Coronary artery (tissue), 2 donors: Measurements from ENCODE around the gene ACTL6A.

ENCODE experiments used
- DNase-seq: peaks from one replicate; pipeline ENCODE4 v3.0.0-alpha.2; 2017; ENCODE audit warnings: low spot score
- H3K27ac ChIP-seq, 2 donors: fragments of 200-600 bp; sonication (generic); one replicate each; pipeline ENCODE4 v1.5.1; 2016 to 2019
- H3K4me3 ChIP-seq: fragments of 200-600 bp; sonication (generic); 2 replicates; pipeline ENCODE4 v1.5.1; 2016; ENCODE audit warnings: mild to moderate bottlenecking, moderate library complexity
- CTCF ChIP-seq: fragments of 200-600 bp; sonication (generic); IDR thresholded peaks from one replicate; pipeline ENCODE4 v1.5.1; 2019; ENCODE audit warnings: antibody characterized with exemption

The ACTL6A gene

DNA sequence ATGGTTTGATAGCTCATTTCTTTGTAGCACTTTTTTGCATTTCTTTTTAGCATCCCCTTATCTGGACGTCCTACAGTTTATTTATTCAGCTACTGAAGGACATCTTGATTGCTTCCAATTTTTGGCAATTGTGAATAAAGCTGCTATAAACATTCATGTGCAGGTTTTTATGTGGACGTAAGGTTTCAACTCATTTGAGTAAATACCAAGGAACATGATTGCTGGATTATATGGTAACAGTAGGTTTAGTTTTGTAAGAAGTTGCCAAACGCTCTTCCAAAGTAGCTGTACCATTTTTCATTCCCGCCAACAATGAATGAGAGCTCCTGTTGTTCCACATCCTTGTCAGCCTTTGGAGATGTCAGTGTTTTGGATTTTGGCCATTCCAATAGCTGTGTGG, 29.5 kb upstream of the ACTL6A start:
- Histone ChIP-seq H3K27ac (no peak overlapping the region), H3K4me3 (no peak overlapping the region)
- DNase-seq = no peak
- TF ChIP-seq CTCF = no peak

DNA sequence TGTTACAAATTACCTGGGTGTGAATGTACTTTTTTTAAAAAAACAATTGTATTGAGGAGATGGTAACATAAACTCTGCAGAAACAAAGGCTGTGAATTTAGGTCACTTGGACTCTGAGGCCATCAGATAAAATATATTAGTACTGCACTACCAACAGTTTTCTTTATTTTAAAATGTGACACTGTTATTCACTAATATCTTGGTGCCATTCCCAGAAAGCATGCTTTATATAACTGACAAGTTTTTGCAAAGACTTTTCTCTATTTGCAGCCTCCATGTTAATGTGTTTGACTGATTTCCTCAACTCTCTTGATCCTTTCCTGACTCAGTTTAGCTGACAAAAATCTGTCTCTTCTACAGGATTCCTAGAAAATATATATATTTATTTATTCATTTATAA, 26.5 kb upstream of the ACTL6A start:
- no peak for DNase-seq
- TF ChIP-seq CTCF = no peak
- Histone ChIP-seq H3K4me3 (no peak overlapping the region), H3K27ac (no peak overlapping the region)

- no peak overlapping the region for H3K4me3 ChIP-seq
- no peak for TF ChIP-seq CTCF
- DNase-seq = no peak
Observed at GRCh38 chr3:179541094-179541493, 21.6 kb upstream of the ACTL6A start.

GRCh38 chr3:179541596-179541995, 21.1 kb upstream of the ACTL6A start:
- TF ChIP-seq CTCF = no peak
- H3K4me3 ChIP-seq = no peak overlapping the region
- H3K27ac ChIP-seq = no peak overlapping the region
- no peak for DNase-seq

More at GRCh38 chr3:179541094-179541493, 21.6 kb upstream of the ACTL6A start:
- no peak overlapping the region for H3K27ac ChIP-seq

- Histone ChIP-seq H3K4me3 (no peak overlapping the region), H3K27ac (no peak overlapping the region)
- no peak for DNase-seq
- no peak for TF ChIP-seq CTCF
Observed at GRCh38 chr3:179542375-179542774, 20.4 kb upstream of the ACTL6A start.

GRCh38 chr3:179544981-179545645, 17.6 kb upstream of the ACTL6A start:
- DNase-seq = no peak
- no peak for TF ChIP-seq CTCF
- Histone ChIP-seq H3K4me3 (no peak overlapping the region), H3K27ac (no peak overlapping the region)

GRCh38 chr3:179546814-179547241, 15.9 kb upstream of the ACTL6A start:
- TF ChIP-seq CTCF = no peak
- H3K27ac ChIP-seq = no peak overlapping the region
- no peak overlapping the region for H3K4me3 ChIP-seq
- no peak for DNase-seq
